AG08395 (cell line): Measurements from ENCODE around the gene CCDC73.
"Not testable (repeated sequence)": the region's sequence is repeated elsewhere in the genome, so short reads cannot be mapped to it uniquely, and the experiment has no call there.

Source experiments
- DNase-seq: peaks from one replicate; pipeline ENCODE4 v3.0.0; 2012; ENCODE audit warnings: mixed read lengths, low spot score

The CCDC73 gene

DNA sequence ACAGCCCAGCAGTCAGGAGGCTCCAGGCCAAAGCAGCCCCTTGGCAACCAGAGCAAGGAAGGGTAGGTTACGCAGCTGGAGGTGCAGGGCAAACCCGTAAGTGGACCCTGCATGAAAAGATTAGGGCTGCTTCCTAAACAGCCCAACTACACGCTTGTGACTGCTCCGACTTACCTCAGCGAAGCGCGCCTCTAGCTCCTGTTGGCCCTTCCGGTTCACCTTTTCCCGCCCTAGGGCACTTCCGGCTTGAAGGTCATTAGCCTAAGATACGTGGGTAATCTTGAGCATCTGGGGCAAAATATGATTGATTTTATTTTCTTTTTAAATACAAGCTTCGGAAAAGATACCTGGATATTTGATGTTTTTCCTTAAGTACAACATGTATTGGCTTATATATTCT, at the start of gene CCDC73:
CCDC73 (minus strand) TSS at position 224 of the 400 bp plus-strand sequence. CDS start 34,419 bp downstream, outside the sequence.
- no peak for DNase-seq

DNA sequence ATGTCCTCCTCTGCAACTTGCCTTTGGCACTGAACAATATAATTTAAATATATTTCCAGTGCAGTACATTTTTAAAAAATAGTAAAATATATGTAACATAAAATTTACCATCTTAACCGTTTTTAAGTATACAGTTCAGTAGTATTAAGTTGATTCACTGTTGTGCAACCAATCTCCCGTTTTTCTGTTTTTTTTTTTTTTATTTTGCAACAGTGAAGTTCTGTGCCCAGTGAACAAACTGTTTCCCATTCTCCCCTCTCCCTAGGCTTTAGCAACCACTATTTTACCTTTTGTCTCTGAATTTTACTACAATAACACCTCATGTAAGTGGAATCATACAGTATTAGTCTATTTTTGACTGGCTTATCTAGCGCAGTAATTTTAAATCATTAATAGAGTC, 49.1 kb upstream of the CCDC73 start:
- DNase-seq = no peak

DNA sequence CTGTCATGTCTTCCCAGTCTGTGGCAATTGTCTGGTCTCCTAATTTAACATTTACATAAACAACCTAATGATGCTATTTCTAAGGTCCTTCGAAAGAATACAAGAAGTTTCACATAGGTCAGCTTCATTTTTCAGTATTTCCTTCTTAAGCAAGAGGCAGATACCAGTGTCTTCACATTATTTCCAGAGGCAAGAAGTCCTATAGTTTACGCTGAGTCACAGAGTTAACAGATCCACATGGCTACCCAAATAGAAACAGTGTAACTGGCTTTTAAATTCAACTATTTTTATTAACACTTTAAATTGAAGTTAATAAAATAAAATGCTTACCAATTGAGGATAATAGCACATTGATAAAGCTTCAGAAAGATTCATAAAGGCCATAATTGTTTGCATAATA, 46.1 kb upstream of the CCDC73 start:
- no peak for DNase-seq

DNA sequence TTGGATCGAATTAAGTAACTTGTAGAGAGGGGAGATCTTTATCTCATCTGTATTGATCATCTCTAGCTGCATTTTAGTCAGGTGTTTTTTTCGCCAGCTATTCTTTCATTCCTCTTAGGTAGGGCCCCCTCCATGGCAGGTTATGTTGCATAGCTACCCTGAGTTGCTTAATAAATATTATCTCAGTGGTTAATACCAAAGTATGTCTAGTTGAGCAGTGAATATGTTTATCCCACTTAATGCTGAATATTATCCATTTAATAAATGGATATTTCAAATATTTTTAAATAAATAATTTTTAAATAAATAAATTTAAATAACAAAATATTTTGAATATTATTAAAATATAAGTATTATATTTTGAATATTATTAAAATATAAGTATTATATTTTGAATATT, 44.8 kb upstream of the CCDC73 start:
- DNase-seq = no peak

DNA sequence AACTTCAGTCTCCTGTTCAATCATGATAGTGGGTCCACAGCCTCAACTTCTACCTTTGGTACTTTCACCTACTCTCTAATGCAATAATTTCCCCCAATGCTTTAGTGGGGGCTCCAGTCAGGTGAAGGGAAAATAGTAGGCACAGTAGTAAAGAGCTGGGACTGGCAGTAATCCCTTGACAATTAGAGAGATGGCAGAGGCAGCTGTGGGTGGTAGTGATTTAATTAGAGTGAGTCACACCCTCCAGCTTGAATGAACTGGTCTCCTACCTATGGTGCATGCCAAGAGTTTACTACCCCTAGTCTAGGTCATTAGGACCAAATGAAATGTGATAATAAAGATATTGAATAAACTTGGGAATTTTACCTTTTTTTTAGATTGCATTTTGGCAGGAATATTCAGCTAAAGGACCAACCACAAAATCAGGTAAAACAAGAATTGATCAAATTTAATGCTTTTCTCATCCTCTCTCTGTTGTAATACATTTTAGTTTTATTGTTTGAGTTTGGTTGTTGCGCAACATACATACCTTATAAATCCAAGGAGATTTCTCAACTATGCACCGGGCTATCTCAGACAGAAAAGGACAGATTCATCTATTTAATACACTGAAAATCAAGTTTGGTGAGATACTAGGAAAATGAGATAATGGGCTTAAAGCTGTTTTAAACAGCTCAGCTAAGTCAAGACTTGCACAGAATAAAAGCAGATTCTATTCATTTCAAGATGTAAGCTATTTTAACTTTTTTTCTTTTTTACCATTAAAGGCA, 44.2 kb upstream of the CCDC73 start:
- DNase-seq = no peak

DNA sequence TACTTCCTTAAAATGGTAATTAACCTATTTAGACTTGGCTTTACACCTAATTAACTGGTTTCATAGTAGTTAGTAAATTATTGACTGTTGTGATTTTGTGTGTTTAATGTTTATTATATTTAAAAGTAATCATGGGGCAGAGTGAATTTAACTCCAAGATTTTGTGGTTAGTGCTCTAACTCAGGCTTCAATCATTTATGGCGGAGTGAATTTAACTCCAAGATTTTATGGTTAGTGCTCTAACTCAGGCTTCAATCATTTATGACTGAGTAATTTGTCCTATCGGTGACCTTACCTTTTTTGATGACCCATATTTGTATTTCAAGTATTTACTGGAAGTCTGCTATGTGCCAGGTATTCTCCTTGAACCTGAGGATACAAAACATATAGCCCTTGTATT, 42.5 kb upstream of the CCDC73 start:
- no peak for DNase-seq

DNA sequence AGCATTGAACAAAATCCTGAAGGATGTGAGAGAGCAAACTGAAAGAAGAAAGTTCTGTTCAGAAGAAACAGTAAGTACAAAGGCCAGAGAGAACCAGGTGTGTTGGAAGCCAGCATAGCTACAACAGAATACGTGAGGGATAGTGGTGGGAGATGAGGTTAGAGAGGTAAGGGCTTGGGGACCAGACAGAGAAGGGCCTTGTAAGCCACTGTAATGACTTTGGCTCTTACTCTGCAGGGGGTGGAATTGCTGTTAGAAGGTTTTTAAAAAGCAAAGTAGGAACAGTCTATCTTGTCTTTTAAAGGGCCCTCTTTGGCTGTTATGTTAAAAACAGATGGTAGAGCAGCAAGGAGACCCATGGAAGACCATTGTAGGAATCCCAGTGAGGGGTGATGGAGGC, 39.5 kb upstream of the CCDC73 start:
- DNase-seq = no peak

DNA sequence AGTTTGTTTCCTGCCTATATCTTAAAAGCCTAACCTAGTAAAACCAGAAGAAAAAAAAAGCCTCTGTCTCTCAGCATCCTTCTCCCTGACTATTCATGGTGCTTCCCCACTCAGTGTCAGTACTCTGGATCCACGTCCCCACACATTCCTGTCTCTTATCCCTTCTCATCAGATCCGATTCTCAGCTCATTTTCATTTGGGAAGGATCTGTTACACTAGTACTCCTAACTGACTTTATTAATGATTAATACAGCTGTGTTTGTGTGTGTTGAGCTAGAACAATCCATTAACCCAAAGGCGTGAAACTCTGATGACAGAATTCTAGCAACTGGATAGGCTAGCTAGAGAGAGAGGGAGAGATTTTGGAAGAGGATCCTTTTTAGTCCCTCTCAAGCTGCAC, 36.8 kb upstream of the CCDC73 start:
- no peak for DNase-seq

DNA sequence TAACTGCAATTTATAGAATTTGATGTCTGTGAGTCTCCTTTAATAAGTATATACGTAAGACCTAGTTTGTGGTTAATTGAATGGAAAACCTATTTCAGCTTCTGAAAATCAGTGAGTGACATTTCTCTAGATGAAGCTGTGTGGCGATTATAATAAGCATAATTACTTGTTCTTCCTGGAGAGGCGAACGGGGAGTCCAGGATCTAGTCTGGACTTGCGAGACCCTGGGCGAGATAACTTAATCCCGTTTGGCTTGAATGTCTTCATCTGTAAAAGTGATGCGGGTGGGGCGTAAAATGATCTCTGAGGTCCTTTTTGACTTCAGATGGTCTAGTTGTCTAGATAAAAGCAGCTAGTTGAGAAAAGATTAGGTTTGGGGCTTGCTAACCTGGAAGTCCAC, 36.3 kb upstream of the CCDC73 start:
- no peak for DNase-seq

DNA sequence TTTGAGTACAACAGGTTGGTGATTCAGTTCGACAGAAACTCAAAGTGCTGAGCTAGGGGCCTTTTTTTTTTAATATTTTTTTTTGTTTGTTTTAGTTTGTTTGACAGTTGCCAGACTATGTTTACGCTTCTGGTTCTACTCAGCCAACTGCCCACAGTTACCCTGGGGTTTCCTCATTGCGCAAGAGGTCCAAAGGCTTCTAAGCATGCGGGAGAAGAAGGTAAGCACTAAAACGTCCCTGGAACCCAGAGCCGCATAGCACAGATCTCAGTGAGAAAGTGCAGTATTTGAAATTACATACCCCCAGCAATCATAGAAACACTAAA, 35.9 kb upstream of the CCDC73 start:
- no peak for DNase-seq

DNA sequence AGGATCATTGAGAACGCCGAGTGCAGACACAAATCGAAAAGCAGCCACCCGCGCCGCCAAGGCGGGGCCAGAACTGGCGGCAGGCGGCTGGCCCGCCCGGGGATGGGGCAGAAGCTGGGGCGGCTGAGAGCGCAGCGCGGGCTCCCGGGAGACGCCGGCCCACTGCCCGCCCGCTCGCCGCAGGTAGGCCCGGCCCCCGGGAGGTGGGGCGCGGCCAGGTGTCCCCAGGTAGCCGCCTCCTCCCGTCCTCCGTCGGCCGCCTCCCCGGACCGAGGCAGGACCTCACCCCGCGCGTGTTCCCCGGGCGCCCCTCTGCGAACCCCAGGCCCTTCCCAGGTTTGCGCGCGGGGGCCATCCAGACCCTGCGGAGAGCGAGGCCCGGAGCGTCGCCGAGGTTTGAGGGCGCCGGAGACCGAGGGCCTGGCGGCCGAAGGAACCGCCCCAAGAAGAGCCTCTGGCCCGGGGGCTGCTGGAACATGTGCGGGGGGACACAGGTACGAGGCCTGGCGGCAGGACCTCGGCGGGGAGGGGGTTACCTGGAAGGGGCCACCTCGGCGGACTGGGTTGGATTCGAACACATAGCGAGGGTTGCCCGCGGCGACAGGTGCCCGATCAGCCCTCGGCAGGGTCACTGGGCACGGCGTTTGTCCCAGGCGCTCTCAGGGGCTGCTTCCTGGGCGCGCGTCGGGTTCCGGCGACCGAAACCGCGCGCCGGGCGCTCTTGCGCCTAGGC, 35.4 kb upstream of the CCDC73 start, which contains the start of gene PRRG4:
PRRG4 (plus strand) TSS at position 248 of the 733 bp plus-strand sequence. CDS start 603 bp downstream, outside the sequence.
- peak; percentile 50 for DNase-seq

DNA sequence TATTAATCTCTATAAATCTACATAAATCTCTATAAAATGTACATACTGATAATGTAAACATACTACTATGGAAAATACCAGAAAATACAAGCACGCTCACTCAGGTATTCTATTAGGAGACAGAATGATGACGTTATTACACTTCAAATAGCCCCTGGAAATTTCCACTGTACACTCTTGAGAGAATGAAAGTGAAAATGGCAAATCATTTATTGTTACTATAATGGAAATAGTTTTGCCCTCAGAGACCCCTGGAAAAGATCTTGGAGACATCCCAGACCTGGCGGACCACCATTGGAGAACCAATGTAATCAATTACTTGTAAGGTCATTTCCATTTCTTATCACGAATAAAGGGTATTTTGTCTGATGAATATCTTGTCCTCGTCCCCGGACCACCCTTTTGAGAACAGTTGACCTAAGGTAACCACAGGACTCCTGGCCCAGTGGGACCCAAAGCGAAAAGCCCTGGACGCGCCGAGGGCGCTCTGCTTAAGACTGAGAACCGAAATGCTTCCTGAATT, 34.8 kb upstream of the CCDC73 start:
- DNase-seq = no peak

DNA sequence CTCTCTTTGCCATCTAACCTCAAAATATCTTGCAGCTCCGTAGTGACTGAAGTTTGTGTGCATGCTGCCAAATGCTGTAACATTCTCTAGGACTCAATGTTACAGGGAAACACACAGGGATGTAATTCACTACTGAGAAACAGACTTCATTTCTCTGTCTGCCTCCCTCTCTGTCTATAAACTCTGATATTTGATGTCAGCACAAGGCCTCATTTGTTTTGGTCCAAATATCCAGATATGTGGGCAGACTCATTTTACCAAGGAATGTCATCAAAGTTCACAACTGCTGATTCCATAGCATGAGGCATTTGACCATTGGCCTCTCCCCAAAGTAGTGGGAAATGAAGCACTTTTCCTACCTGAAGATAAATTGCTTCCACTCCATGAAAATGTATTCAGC, 32.8 kb upstream of the CCDC73 start:
- no peak for DNase-seq

DNA sequence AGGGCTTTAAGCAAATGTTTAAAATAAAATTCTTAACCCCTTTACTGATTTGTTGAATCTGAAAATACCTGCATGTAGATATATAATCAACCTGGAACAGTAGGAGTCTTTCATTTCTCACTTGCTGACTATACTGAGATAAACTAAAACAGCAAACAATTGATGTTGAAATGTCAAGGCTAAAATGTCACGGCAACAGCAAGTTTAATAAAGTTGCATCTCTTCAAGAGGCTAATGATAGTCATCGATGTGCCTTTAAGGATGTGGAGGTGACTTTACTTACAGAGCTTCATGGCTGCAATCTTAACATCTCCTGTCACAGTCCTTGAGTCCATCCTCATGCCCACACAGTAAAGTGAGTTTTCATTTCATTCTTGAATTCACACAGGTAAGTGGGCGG, 31.7 kb upstream of the CCDC73 start:
- no peak for DNase-seq

DNA sequence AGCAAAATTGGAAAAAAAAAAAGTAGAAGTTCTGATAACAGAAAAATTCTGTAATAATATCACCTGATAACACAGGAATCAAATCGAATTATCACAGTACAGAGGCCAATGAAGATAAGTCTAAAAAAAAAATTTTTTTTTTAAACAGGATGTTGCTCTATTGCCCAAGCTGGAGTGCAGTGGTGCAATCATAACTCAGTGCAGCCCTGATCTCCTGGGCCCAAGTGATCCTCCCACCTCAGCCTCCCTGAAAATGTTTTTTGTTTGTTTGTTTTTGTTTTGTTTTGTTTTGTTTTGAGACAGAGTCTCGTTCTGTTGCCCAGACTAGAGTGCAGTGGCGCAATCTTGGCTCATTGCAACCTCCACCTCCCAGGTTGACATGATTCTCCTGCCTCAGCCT, 29.2 kb upstream of the CCDC73 start:
- not testable (repeated sequence) for DNase-seq

DNA sequence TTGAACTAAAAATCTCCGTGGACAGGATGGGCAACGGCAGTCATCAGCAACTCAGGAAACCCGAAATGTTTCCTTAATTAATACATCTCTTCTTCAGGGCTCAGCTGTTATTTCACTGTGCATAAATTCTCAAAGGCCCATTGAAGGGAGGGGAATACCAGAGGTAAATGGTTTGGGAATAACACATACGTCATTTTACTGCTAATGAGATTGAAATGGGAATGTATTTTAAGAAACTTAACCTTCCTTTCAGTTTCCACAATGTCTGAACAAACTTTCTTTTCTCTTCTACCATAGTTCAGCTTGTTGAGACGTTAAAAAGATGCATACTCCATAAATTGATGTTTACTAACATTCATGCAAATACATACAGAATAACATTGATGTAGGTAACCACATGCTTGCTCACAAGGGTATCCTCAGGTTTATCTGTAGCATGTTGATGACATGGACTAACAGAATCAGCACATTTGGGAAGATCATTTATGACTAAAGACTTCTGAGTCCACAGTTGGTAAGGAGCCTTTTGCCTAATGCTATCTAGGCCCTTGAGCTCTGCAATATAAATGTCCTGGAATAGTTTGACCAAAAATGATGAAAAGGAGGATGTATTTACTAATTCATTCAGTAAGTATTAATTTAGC, 27.6 kb upstream of the CCDC73 start:
- DNase-seq = no peak

DNA sequence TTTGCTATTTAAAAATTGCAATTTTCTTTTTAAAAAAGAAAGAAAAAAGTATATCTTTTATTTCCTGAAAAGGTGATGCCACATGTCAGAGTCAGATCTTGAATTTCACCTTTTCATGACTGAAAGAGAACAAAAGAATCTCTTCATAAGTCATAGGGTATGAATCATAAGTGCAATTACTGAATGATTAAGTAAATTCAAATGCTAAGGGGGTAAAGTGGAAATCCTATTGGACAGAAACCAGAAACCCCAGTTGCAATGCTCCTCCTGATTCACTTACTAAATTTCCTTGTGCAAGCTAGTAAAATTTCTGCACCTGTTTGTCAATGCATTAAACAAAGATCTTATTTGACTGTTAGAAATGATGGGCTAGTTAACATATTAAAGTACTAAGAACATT, 27.1 kb upstream of the CCDC73 start:
- no peak for DNase-seq

DNA sequence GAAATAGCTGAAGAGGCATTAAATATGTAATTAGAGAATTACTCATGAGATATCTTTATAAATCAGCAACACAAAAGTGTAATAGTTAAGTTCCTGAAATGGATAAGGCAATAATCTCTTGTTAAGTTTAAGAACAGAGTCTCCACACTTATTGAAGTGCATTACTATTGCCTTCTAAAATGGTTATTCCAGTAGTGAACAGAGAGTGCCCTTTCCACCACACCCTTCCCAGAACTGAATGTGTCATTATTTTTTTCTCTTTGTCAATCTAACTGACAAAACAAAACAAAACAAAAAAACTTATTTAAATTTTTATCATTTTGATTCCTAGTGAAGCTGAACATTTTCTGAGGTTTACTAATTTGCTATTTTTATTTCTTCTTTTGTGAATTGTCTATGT, 26.0 kb upstream of the CCDC73 start:
- DNase-seq = no peak

DNA sequence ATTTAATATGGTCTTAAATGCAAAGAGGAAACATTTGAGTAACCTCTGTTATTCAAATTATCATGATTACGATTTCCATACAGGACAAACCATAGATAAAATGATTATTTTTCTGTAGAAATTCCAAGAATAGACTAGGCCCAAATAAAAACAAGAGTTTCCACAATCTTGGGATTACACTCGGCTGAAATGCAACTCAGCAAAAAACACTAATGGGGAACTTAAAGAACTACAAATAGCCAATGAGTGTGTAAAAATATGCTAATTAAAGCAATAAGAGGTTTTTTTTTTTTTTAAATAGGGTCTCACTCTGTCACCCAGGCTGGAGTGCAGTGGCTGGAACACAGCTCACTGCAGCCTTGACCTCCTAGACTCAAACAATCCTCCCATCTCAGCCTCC, 24.7 kb upstream of the CCDC73 start:
- DNase-seq = no peak

DNA sequence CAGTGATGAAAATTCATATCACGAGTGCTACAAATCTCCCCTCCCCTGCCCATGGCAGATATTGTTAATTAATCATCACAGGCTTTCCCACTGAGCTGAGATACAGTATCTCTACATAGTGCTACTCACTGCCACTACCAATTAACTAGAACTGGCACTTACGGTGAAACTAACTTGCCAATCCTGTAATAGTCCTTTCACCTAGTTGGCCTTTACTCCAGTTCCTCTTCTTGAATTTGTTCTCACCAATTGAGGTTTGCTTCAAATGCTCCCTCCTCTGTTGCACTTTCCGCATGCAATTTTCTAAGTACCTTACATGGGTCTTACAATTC, 23.4 kb upstream of the CCDC73 start:
- no peak for DNase-seq

DNA sequence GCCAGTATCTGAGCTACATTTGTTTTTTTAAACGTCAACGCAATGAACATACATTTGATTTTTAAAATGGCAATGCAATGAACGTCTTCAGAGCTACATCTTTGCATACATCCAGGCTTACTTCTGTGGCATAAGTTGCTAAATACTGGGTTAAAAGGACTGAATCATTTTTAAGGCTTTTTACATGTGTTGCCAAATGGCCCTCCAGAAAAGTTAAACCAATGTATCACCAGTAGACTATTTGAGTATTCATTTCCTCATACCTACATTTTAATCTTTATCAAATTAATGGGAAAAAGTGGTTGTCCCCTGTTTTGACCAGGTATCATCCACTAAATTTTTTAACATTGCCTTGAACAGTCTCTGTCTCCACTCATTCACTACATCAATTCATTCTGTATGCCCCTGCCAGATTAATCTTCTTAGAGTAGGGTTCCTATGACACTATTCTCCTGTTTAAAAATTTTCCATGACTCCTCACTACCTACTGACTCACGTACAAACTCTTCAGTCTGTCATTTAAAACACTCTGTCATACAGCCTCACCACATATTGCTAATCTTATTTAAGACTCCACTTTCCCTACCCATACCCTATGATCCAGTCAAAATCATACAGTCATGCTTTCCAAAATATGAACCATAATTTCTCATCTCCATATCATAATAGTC, 22.9 kb upstream of the CCDC73 start:
- DNase-seq = no peak

DNA sequence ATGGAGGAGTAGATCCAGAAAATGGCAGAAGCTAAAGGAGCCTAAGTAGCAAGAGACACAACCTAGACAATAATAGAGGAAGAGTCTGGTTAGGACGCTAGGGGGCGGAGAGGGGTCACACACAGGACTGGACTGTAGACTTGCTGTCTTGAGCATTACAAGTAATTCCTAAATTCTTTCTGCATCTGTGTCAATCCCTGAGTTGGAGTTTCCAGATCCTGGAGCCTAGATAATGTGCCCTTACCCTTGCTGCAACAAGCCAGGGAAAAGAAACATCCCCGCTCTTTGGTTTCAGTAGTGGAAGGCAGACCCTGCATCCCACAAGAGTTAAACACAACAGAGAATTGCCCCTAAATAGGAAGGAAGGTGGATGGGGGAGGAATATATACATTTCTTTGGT, 14.9 kb upstream of the CCDC73 start:
- DNase-seq = peak; percentile 79

DNA sequence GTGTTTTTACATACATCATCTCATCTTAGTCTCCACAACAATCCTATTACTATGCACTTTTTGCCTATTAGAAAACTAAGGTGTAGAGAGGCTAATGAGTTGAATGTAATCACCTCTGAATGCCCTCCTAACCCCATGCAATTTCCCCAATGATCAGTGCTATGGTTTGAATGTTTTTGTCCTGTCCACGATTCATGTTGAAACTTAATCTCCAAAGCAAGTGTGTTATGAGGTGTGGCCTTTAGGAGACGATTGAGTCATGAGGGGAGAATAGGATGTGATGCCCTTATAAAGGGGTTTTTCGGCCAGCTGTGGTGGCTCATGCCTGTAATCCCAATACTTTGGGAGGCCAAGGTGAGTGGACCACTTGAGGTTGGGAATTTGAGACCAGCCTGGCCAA, 2.0 kb upstream of the CCDC73 start:
- DNase-seq = no peak
